GM19467 (cell line): ENCODE data around the gene DYNC1I1.

Experiments used
- ATAC-seq: cut with Tn5 transposase; IDR thresholded peaks from one replicate; pipeline ENCODE4 v1.9.1; 2021; ENCODE audit warnings: mild to moderate bottlenecking, moderate library complexity; ENCODE audit not compliant: unreplicated experiment

Gene DYNC1I1

DNA sequence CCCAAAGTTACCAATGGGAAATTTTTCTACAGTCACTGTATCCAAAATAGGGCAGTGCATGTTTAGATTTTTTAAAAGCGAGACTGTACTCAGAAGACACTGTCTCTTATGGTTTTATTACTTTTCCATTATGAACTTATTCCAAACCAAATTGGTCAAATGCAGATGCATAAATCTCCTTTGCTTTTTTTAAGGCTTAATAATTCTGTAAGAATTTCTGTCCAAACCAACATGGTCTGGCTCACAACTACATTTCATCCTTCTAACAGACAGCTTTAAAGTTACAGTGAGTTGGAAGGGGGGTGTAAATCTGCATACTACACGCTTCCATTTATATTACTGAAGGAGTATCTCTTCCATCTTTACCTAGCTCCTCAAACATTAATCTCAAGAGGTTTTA lies 350.4 kb downstream of the DYNC1I1 start:
- no peak for ATAC-seq

DNA sequence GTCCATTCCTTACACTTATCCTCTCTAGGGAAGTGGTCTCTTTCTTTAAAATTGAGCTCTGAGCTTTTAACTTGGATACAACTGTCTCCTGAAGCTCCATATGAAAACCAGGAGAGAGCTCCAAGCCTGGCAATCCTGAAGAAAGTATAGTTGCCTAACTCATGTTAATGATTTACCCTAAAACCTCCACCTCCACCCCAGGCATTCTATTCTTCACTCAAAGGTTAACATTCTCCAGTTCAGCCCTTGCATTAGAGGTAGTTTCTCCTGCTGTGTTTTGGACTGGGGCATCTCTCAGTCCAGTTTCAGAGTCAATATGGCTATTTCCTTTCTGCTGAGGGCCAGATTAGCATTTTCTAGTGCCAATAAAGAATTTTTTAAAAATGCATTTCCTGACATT lies 354.0 kb downstream of the DYNC1I1 start:
- ATAC-seq, result no peak

DNA sequence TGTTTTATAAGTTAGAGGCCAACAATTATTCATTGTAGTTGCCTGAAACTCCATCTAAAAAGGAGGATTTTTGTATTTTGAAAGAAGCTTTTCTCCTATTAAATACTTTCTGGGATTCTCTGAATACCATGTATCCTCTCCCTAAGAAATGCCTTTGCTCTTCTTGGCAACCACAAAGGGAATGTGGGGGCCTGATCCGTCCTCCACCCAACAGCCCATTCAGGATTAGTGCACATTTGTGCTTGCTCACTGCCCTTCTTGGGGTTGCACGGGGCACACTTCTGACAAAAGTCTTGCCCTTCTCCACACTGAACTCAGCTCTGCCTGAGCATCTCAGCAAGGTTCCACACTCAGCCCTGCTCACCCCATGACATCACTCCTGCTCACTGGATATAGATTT lies 355.4 kb downstream of the DYNC1I1 start:
- ATAC-seq, result no peak

DNA sequence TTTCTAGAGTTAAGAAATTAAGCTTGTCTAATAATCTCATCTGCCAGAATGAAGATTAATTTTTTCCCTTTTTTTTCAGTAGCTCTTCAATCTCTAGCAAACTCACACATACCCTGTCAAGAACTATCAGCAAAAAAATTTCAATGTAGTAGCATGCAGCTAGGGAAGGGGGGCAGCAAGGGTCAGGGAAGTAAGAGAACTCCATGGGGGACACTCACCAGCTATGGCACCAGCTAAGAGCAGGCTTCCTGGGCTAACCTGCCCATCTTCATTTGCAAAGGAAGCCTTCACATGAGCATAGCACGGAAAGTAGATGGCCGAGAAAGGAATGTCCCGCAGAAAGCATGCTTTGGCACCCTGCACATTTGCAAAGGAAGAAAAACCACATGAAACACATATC lies 359.2 kb downstream of the DYNC1I1 start:
- ATAC-seq, result no peak

DNA sequence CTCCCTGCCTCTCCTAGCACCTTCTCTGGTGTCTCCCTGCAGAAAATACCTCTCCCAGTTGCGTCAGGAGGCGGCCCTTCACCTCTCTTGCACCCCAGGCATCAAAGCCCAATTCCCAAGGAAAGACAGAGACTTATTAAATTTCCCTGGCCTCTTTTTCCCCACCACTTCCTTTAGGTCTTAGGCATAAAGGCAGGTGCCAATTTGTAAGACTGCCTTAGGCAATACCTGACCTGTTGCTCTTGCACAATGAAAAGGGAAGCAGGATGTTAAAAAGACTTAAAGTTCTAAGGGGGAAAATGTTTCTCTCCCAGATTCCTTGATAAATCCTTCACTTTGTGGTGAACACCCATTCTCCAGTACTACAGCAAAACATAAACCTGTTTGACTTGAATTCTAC lies 362.9 kb downstream of the DYNC1I1 start:
- no peak for ATAC-seq

DNA sequence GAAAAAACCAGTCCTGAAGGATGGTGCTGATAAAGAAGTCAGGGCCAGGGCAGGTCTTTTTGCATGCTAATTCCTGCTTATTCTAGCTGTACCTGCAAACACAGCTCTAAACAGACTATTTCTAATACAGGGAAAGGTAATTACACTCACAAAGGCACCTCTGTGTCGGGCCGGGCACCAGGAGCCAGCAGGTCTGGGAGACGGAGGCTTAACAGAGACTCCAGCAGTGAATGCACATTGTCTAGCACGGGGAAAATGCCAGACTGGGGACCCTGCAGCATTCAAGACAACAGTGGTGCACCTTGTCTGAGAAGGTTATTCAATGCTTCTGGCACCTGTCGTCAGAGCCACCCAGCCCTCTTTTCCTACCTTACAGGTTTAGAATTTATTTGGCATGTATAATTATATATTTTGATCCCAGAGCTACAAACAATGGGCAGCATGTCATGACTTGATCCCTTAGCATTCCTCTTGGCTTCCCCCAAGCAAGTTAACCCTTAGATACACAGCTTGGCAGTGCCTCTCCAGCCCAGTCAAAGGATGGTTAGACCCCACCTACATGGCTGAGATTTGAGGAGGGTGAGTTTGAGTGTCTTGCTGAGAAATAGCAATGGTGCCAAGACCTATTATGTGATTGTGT lies 364.4 kb downstream of the DYNC1I1 start:
- ATAC-seq, result no peak

DNA sequence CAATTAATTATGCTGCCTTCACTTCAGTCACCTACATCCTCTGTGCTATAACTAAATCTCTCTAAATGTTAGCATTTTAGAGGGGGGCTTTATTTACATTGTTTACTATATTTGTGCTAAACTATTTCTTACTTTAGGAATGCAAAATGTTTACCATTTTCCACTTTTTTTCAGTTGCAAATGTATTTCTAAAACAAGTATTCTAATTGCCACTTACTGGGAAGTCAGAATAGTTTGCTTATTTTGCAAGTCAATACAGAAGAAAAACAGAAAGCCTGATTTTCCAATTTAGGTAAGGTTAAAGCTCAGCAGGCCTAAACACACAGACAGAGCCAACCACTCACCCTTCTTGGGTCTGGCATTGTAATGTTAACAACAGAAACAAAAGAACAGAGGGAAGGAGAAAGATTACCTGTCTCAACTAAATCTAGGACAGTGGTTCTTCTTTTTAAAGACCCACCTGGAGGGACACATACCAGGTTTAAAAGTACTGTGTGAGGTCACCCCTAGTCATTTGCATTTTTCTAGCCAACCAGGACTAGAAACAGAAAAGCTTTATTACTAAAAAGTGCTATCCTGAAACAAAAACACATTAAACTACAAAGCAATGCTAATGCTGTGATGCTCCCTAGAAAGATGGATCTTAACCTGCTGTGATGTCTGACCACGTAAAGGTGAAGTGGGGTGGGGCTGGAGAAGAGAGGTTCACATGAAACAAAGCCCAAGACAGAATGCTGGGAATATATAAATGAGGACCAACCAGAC lies 371.3 kb downstream of the DYNC1I1 start:
- ATAC-seq, result no peak

DNA sequence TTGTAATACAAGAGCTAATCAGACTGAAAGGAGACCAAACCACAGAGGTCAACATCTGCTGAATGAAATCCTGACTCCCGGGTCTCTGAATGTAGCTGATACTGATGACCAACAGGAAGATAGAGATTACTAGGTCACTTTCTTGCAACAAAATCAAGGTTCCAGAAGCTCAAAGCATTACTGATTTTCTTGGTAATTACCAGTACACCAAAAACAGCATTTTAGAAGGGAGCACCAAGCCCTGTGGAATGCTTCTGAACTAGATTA lies 371.8 kb downstream of the DYNC1I1 start:
- ATAC-seq, result no peak
